Loucy (cell line): ENCODE data around the gene KCNT1.

ENCODE experiments used
- H2AFZ ChIP-seq: fragments of 200-600 bp; sonication (generic); 2 replicates; pipeline ENCODE4 v1.6.0; 2016; ENCODE audit warnings: antibody characterized with exemption, mild to moderate bottlenecking, low read length, moderate library complexity
- H3F3A ChIP-seq: fragments of 200-600 bp; 2 replicates; pipeline ENCODE4 v1.6.0; 2016; ENCODE audit warnings: antibody characterized with exemption, low read depth, mild to moderate bottlenecking
- H3K27me3 ChIP-seq: fragments of 200-600 bp; sonication (generic); 2 replicates; pipeline ENCODE4 v1.6.1; 2014; ENCODE audit warnings: low read length, mild to moderate bottlenecking; ENCODE audit not compliant: insufficient read depth, poor library complexity, severe bottlenecking
- H3K36me3 ChIP-seq: fragments of 200-600 bp; sonication (generic); 2 replicates; pipeline ENCODE4 v1.6.1; 2016; ENCODE audit warnings: low read length; ENCODE audit not compliant: insufficient read depth
- H3K4me1 ChIP-seq: fragments of 200-600 bp; sonication (generic); 2 replicates; pipeline ENCODE4 v1.5.1; 2014; ENCODE audit warnings: low read length, mild to moderate bottlenecking; ENCODE audit not compliant: insufficient read depth, poor library complexity, severe bottlenecking
- H3K4me2 ChIP-seq: fragments of 200-600 bp; sonication (generic); 2 replicates; pipeline ENCODE4 v1.6.0; 2014; ENCODE audit warnings: antibody characterized with exemption, low read length, low read depth, mild to moderate bottlenecking; ENCODE audit not compliant: poor library complexity, severe bottlenecking
- H3K4me3 ChIP-seq: fragments of 200-600 bp; sonication (generic); 2 replicates; pipeline ENCODE4 v1.5.1; 2014; ENCODE audit warnings: low read length, mild to moderate bottlenecking, mixed read lengths; ENCODE audit not compliant: poor library complexity, severe bottlenecking
- H3K79me2 ChIP-seq: fragments of 200-600 bp; sonication (generic); 2 replicates; pipeline ENCODE4 v1.6.1; 2014; ENCODE audit warnings: low read length; ENCODE audit not compliant: insufficient read depth
- H3K9ac ChIP-seq: fragments of 200-600 bp; sonication (generic); 2 replicates; pipeline ENCODE4 v1.6.0; 2014; ENCODE audit warnings: mild to moderate bottlenecking, low read depth, low read length, moderate library complexity; ENCODE audit not compliant: poor library complexity, severe bottlenecking
- H3K9me2 ChIP-seq: fragments of 200-600 bp; sonication (generic); replicated peaks from 2 replicates; pipeline ENCODE4 v1.6.1; 2016; ENCODE audit warnings: low read depth, low read length, mixed read lengths
- H3K9me3 ChIP-seq: fragments of 200-600 bp; sonication (generic); 2 replicates; pipeline ENCODE4 v1.6.1; 2014; ENCODE audit warnings: mild to moderate bottlenecking, antibody characterized with exemption, low read length, low read depth; ENCODE audit not compliant: insufficient read depth
- H4K20me1 ChIP-seq: fragments of 200-600 bp; sonication (generic); 2 replicates; pipeline ENCODE4 v1.6.0; 2014; ENCODE audit warnings: antibody characterized with exemption, low read length, mild to moderate bottlenecking; ENCODE audit not compliant: insufficient read depth, poor library complexity, severe bottlenecking
- CTCF ChIP-seq: fragments of 200-600 bp; sonication (generic); conservative IDR thresholded peaks from 2 replicates; pipeline ENCODE4 v1.5.1; 2014; ENCODE audit warnings: mild to moderate bottlenecking, antibody characterized with exemption, low read length
- EZH2phosphoT487 ChIP-seq: fragments of 200-600 bp; IDR thresholded peaks from 2 replicates; pipeline ENCODE4 v1.6.1; 2018; ENCODE audit warnings: antibody characterized with exemption, mild to moderate bottlenecking, moderate library complexity, borderline replicate concordance

KCNT1 gene

DNA sequence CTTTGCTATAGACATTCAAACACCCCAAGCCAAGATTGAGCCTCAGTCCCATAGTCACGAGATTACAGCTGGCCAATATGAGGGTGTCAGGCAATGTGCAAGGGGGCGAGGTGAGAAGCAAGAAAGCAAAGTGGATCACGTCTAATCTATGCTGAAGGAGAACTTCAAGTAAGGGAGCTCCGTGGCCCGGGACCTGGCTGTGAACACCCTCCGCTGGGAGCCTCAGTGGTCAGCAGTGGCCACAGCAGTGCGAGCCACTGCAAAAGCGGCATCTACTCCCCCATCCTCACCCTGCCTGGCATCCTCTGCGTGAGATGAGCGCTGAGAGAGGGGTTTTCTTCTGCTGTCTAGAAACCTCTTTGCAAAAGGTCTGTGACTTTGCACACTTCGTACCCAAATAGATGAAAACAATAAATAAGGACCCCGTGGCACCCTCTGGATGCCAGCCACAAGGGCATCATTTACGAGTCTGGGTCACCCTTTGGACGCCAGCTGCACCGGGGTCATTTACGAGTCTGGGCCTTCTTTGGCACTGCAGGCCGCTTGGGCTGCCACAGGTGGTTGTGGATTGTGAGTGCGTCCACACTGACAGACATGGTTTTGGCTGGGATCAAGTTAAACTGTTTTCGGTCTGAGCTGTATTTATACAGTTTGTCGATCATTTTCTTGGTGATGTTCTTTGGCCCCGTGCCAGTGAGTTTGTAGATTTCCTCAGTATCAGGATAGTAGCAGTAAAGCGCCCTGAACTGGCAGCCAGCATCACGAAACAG, 109.0 kb downstream of the KCNT1 start:
- Histone ChIP-seq H3K4me2 (no peak overlapping the region), H3K9ac (no peak overlapping the region), H3K9me3 (no peaks in the 10 kb centered on the region), H2AFZ (no peak overlapping the region), H4K20me1 (no peaks in the 10 kb centered on the region), H3F3A (no peaks in the 10 kb centered on the region), H3K36me3 (peaks cover 69% of the 10 kb centered on the region; the same call in 1 of the 2 replicates), H3K4me1 (no peaks in the 10 kb centered on the region), H3K79me2 (no peaks in the 10 kb centered on the region), H3K4me3 (no peak overlapping the region), H3K27me3 (no peaks in the 10 kb centered on the region), H3K9me2 (no peaks in the 10 kb centered on the region)
- TF ChIP-seq CTCF (no peak), EZH2phosphoT487 (no peak)

- TF ChIP-seq EZH2phosphoT487 = no peak
- TF ChIP-seq CTCF = no peak
- H3K4me1 ChIP-seq = no peaks in the 10 kb centered on the region
- no peak overlapping the region for H3K9ac ChIP-seq
- H3K79me2 ChIP-seq = no peaks in the 10 kb centered on the region
- H3K4me2 ChIP-seq = no peak overlapping the region
- no peak overlapping the region for H3K4me3 ChIP-seq
- H3K27me3 ChIP-seq = no peaks in the 10 kb centered on the region
- no peaks in the 10 kb centered on the region for H3F3A ChIP-seq
- no peaks in the 10 kb centered on the region for H3K9me3 ChIP-seq
- no peaks in the 10 kb centered on the region for H4K20me1 ChIP-seq
- H3K9me2 ChIP-seq = no peaks in the 10 kb centered on the region
- peaks cover 77% of the 10 kb centered on the region; the same call in 1 of the 2 replicates for H3K36me3 ChIP-seq
- H2AFZ ChIP-seq = no peak overlapping the region
These were observed 109.8 kb downstream of the KCNT1 start for GRCh38 chr9:135811801-135812200.

DNA sequence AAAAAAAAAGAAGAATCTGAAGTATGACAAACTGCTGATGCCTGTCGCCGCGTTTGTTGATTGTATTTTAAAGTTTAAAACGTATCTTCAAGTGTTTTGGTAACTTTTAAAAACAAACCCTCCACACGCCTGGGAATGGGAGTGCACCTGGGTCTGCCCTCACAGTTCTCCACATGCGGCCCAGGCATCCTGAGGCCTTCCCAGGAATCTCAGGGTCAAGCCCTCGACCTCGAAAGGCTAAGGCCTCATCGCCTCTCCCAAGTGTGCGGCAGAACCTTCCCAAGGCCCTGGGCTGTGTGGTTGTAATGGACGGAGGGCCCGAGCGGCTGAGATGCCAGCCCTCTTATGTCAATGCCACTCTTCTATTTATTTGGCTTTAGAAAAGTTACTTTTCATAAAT, 111.0 kb downstream of the KCNT1 start:
- H3K4me1 ChIP-seq = no peaks in the 10 kb centered on the region
- peaks cover 89% of the 10 kb centered on the region; the same call in 1 of the 2 replicates for H3K36me3 ChIP-seq
- H3K9me2 ChIP-seq = no peaks in the 10 kb centered on the region
- no peak overlapping the region for H3K4me2 ChIP-seq
- no peak overlapping the region for H3K9ac ChIP-seq
- no peaks in the 10 kb centered on the region for H4K20me1 ChIP-seq
- no peaks in the 10 kb centered on the region for H3K9me3 ChIP-seq
- H3K27me3 ChIP-seq = no peaks in the 10 kb centered on the region
- H3K4me3 ChIP-seq = no peak overlapping the region
- no peak overlapping the region for H2AFZ ChIP-seq
- no peaks in the 10 kb centered on the region for H3K79me2 ChIP-seq
- H3F3A ChIP-seq = no peaks in the 10 kb centered on the region
- no peak for TF ChIP-seq EZH2phosphoT487
